NCI-H2227 (cell line): ENCODE data around the gene RNU1-2.
"Not testable (repeated sequence)": the region's sequence is repeated elsewhere in the genome, so short reads cannot be mapped to it uniquely, and the experiment has no call there.

Source experiments
- DNase-seq: peaks from one replicate; lab custom pipeline; 2025; ENCODE audit not compliant: unreplicated experiment; lab: John Stamatoyannopoulos, UW

RNU1-2 gene

DNA sequence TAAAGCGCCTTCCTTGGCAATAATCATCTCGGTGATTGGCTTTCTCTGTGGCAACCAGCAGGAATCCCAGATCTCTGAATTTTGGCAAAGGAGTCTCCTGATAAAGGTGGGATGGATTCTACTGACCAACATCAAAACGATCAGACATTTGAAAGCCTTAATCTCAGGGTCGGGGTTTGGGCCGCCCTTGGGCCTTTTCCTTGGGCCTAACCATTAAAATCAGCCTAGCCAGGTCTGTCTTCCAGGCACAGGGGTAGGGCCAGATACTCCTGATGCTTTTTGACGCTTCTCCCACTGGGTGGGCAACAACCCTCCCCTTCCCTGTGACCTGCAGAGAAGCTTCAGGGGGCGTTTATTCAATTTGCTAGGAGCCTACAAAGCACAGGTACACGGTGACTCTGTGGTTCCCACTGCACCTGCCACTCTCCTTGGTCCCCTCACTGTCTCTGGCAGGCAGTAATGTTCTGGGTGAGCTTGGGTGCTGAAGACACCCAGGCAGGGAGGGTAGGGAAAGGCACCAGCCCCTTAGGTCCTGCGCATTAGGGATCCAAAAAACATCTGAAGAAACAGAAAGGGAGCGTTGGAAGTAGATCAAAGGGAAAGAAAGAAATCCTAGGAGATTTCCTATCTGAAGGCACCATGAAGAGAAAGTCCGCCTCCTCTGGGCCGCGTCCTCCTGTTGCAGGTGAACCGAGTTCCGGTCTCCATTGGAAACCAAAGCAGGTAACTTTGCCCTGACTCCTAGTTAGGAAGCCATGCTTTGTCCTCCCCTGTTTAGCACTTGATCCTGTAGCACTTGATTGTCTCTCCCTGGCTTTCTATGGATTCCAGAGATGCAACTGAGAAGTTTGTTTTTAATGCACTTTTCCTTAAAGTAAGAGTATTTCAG is 12.3 kb downstream of the RNU1-2 start:
- no peak for DNase-seq

DNA sequence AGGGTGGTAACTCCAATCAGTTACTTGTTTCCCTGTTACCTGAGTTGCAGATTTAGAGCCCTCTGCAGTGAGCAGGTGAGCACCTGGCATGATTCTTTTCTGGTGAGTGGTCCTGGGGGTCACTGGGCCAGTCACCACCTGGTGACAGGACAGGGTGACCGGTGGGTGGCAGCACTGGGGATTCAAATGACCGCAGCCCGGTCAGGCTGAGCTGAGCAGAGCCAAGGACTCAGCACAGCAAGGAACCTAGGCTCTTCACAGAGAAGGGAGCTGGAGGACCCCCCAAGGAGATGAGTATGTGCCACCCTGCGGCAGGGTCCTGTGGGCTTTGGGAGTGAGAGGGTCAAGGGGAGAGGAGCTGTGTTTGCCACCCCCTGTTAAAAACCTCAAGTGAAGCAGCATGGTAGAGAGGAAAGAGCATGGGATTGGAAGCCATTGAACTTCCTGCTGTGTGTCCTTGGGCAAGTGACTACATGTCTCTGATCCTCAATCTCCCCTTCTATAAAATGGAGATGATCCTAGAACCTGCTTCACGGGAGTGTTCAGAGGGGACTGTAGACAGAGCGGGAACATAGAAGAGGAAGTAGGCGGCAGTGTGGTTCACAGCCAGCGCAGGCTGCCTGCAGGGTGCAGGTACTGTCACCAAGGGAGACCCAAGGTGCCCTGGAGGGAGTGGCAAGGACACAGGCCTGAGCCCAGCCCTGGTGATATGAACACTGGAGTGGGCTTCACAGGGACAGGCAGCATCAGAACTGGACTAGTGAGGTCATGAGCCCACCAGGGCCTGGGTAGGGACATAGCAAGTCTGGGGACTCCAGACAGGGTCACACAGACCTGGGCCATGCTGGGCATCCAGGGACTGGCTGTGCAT is 16.3 kb downstream of the RNU1-2 start:
- not testable (repeated sequence) for DNase-seq

DNA sequence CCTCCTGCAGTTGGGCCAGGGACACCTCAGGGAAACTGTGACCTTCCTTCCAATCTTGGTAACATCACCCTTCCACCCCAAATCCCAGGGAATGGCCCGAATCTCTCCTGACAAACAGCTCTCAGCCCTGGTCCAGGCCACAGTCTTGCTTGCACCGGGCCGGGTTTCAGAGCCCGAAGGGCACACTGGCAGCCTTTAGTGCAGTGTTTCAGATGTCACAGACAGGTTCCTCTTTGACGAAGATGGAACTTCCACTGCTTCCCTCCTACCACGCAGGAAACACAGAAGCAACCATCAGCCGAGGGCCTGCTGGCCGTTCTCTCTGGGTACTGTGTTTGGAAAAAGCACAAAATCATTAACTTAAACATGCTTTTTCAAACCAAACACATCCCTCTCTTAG is 17.0 kb downstream of the RNU1-2 start:
- DNase-seq = not testable (repeated sequence)

DNA sequence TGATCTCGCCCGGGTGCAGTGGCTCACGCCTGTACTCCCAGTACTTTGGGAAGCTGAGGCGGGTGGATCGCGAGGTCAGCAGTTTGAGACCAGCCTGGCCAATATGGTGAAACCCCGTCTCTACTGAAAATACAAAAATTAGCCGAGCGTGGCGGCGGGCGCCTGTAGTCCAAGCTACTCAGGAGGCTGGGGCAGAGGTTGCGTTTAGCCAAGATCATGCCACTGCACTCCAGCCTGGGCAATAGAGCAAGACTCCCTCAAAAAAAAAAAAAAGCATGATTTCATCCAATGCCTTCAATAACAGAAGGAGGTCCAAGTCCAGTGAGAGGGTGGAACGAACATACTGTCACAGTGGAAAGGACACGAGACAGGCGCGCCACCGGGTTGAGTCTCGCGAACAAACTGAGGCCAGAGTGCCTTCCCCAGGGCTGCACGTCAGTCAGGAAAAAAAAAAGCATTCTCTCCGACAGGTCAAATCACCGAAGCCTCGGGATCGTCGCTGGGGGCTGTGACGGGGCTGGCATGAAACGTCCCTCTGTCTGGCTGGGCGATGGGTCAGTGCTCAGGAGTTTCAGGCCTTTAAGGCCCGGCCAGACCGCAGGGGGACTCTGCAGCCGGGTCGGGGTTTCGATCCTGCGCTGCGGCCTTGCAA is 17.5 kb downstream of the RNU1-2 start:
- DNase-seq = no peak

DNA sequence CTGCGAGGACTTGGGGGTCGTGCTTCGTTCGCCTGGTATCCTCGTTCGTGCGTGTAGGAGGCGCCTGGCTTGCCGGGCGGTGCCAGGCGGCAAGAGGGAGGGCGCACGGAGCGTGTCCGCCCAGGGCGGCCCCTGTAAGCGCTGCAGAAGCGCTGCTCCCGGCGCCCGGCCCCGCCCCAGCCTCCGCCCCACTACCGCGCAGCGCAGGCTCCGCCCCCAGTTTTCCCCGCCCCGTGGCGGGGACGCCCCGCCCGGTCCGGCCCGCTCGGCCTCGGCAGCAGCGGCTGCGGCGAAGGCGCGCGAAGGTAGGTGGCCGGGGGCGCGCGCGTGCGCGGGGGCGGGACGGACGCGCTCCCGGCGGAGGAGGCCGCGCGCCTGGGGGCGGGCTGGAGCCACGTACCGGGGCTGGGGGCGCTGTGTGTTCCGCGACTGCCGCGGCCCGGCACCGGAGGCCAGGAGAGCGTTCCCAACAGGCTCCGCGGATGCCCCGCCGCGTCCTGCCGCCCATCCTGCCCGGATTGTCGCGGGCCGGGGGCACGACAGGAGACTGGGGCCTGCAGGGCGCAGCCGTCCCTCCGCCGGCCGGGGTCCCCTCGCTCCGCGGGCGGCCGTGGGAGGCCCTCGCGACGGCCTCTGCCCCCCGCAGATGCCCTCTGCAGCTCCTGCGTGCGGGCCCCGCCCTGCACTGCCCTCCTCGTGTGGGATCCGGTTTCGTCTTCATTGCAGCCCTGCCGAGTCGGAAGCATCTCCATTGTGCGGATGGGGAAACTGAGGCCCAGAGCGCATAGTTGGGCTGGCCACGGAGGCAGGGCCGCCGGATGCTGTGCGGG is 18.3 kb downstream of the RNU1-2 start:
- DNase-seq = peak; percentile 100

DNA sequence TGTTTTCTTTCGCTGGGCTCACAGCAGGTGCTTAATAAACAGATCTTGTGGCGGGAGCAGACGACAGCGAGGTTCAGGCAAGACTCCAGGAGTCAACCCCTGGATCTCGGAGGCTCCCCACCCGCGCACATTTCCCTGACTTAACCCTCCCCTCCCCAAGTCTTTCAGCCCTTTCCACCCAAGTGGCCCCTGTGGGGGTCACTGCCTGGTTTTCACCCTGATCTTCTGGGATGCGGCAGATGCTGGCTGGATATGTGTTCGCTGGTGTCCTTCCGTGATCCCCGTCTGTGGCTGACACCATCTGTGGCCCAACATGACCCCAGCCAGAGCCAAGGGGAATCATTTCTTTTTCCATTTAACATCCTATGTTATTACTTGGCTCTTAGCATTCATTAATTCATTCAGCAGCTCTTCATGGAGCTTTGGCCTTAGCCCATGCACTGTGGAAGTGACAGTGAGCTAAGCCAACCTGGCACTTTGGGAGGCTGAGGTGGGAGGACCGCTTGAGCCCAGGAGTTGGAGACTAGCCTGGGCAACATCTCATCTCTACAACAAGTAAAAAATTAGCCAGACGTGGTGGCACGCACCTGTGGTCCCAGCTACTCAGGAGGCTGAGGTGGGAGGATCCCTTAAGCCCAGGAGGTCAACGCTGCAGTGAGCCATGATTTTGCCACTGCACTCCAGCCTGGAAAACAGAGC is 19.3 kb downstream of the RNU1-2 start:
- not testable (repeated sequence) for DNase-seq

DNA sequence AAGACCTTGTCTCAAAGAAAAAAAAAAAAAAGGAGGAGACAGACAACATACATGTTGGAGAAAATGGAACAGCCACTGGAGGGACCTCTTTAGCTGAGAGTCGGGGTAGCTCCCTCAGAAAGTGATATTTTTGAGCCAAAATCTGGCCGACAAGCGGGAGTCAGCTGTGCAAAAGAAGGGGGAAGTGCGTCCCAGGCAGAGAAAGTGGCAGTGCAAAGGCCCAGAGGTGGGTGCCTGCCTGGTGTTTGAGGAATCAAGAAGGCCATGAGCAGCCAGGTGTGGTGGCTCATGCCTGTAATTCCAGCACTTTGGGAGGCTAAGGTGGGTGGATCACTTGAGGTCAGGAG is 19.8 kb downstream of the RNU1-2 start:
- DNase-seq = peak; percentile 44

DNA sequence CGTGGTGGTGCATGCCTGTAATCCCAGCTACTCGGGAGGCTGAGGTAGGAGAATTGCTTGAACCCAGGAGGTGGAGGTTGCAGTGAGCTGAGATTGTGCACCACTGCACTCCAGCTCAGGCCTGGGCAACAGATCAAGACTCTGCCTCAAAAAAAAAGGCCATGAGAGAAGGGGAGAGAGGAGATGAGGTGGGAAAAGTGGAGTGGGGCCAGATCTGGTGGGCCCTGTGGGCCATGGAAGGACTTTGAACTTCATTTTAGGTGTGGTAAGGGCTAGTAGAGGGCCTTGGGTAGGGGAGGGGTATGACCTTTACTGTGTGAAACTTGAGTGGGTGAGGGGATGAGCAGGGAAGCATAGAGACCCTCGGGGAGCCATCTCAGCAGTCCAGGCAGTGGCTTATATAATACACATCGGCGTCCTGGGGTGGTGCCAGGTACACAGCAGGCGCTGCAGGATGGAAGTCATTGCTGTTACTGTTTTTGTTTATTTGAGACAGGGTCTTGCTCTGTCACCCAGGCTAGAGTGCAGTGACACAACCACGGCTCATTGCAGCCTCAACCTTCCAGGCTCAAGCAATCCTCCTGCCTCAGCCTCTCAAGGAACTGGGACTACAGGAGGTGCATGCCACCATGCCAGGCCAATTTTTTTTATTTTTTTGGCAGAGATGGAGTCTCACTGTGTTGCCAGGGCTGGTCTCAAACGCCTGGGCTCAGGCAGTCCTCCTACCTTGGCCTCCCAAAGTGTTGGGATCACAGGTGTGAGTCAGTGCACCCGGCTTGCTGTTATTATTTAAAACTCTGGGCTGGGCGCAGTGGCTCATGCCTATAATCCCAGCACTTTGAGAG is 20.5 kb downstream of the RNU1-2 start:
- not testable (repeated sequence) for DNase-seq

DNA sequence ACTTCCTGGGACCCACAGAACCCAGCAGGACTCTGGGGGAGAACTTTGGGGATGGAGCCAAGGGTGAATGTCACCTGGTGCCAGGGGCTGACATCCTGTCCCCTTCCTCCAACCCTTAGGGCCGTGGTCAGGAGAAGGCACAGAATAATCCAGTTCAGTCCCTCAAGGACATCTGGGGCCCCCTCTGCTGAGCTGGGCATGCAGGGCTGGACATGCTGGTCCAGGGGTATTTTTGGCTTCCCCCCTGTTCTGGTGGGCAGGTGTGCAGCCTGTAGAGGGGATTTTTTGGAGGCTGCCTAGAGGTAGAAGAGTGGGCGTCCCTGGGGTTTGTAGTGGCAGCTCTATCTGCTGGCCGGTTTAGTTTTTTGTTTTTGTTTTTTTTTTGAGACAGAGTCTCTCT is 22.6 kb downstream of the RNU1-2 start:
- no peak for DNase-seq

DNA sequence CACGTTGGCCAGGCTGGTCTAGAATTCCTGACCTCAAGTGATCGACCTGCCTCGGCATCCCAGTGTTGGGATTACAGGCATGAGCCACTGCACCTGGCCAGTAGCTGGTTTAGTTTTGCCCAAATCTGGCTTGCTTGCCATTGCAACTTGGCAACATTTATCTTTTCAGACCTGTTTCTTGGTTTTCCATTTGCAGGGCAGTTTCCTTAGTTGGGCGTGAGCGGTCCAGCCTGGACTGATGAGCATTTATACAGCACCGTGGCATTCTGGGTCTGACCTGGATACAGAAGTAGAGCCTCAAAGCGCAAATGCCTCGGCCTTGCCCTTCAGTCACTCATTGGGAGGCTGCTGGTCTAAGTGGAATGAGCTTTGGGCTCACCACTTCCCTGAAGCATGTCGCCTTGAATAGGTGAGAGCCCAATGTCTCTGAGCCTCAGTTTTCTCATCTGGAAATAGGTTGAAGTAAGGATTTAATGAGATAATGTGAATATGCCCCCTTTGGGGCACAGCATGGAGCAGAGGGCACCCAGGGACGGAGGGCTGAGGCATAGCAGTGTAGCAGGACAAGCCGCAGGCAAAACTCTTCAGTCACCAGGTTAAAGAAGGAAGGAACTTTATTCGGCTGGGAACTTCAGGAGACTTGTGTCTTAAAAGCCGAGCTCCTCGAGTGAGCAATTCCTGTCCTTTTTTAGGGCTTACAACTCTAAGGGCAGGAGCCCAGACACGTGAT is 23.3 kb downstream of the RNU1-2 start:
- DNase-seq = not testable (repeated sequence)

DNA sequence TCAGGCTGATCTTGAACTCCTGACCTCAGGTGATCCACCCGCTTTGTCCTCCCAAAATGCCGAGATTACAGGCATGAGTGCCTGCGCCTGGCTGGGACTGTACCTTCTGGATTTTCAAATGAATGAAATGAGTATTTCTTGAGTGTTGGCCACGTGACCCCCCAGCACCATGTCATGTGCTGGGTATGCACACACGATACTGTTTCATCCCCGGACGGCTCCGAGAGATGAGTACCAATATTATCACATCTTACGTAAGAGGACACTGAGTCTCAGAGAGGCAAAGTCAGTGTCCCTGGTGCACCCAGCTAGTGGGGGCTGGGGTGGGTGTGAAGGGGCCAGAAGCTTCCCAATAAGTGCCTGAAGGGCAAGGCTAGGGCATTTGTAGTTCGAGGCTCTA is 25.2 kb downstream of the RNU1-2 start:
- no peak for DNase-seq

DNA sequence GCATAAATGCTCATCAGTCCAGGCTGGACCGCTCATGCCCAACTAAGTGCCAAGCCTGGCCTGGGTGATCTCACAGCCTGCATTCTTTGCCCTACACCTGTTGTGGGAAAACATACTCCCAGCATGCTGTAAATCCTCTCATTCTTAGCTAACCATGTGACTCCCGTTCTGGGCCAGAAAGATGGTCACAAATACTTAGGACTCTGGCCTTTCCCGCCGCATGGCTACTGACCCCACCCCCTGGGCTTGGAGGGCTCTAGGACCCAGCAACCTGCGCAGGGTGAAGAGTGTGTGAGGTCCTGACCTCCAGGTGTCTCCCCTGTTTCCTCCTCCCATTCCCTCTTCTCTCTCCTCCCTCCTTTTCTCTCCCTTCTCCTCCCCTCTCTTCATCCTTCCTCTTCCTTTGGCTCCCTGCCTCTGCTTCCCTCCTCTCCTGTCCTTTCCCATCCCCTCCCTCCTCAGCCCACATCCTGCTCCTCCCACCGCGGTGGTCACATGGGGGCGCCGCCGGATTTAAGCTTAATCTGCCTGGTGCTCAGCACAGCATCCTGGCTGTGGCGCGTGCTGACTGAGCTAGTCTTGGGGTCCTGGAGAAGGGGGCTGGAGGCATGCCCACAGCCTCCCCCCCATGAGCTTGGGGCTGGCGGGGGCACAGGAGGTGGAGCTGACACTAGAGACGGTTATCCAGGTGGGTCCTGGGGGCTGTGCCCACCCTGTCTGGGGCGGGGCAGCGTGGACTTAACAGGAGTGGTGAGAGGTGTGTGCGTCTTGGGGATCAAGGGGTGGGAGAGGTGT is 25.8 kb downstream of the RNU1-2 start, which contains the start of gene CROCC:
Gene CROCC, plus strand, starts transcription at position 541 of the 795 bp plus-strand sequence. Its CDS starts 88 bp downstream, at position 629.
- peak; percentile 92 for DNase-seq

DNA sequence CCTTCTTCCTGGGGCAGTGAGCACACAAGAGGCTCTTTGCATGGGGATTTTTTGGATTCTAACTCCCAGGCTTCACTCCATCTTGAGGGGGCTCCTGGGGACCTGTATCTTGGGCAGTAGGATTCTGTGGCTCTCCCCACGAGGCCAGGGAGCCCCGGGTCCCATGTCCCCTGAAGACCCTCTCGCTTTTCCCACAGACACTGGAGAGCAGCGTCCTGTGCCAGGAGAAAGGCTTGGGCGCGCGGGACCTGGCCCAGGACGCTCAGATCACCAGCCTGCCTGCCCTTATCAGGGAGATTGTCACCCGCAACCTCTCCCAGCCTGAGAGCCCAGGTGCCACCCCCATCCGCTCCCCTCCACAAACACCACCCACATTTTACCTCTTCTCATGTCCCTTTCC is 26.7 kb downstream of the RNU1-2 start:
- no peak for DNase-seq

DNA sequence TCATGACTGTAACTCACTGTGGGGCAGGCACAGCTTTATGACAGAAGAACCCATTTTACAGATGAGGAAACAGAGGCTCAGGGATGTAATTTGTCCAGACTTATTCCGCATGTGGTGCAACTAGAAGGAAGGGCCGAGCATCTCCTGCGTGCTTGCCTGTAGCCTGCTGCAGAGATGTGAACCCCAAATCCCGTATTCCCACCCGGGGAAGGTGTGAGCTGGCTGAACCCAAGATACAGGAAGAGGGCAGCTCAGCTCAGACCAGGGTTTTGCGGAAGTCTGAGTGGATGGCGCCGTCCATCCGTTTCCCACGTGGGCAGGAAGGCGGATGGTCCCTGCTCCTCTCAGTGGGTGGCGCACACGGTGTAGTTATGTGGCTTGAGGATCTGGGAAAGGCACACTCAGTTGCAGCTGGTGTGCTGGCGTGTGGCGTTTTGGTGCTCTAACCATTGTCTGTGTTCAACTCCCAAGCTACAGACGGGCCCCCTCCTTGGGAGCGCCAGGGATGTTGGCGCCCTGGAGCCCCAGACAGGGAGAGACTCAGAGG is 27.2 kb downstream of the RNU1-2 start:
- DNase-seq = peak; percentile 35

DNA sequence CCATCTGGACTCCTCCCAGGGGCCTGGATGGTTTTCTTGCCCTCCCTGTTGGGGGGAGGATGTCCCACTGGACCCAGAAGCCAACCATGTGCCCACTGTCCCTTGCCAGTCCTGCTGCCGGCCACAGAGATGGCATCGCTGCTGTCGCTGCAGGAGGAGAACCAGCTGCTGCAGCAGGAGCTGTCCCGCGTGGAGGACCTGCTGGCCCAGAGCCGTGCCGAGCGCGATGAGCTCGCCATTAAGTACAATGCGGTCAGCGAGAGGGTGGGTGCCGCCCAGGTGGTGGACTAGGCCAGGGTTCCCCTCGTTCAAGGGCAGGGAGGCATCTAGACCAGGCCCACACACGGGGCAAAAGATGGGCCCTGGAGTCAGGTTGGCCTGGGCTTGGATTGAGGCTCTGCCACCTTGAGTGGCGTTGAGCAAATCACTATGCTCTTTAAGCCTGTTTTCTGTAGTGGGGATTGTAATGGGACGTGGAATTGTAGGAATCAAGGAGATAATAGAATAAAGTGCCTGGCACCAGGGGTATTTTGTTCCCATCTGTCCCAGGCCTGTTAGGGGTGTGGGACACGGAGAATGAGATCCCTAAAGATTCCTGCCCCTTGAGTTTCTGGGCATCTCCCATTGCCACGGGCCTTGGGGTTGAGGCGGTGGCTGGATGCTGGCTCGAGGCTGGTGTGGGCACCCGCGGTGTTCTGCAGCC is 28.6 kb downstream of the RNU1-2 start:
- peak; percentile 26 for DNase-seq

DNA sequence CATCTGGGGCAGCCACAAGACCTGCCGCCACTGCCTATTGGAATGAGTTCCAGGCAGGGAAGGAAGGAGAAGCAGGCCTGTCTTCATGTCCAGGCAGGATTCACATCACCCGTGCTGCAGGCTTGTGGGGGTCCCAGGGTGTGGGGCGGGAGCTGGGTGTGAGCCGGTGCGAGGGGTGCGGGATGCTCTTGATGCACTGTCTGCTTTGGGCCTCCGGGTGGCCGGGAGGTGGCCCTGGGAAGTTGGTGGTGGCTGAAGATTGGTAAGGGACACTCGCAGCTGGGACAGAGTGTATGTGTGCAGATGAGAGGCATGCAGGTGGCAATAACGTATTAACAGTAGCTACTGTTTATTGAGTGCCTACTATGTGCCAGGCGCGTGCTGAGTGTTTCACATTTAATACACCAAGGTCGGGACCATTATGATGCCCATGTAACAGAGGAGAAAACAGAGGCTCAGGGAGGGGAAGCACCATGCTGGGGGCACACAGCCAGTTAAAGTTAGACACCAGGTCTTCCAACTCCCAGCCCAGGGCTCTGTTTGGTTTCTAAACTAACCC is 29.2 kb downstream of the RNU1-2 start:
- DNase-seq = peak; percentile 28
